Tongue (tissue), 2 donors: ENCODE measurements around the gene GXYLT2. TPM values are rescaled to one million over a fixed set of nuclear protein-coding genes. Genes with fewer than 3 reads are reported as not detected.

ENCODE experiments used
- DNase-seq: peaks from one replicate; pipeline ENCODE4 v3.0.0-alpha.2; 2015
- total RNA-seq: library from RNA; depleted of rRNA; stranded (reverse); fragments of >200 nt; gene quantifications from one replicate; pipeline ENCODE4 v1.2.3, GENCODE V29; 2014

GXYLT2 gene, protein sequence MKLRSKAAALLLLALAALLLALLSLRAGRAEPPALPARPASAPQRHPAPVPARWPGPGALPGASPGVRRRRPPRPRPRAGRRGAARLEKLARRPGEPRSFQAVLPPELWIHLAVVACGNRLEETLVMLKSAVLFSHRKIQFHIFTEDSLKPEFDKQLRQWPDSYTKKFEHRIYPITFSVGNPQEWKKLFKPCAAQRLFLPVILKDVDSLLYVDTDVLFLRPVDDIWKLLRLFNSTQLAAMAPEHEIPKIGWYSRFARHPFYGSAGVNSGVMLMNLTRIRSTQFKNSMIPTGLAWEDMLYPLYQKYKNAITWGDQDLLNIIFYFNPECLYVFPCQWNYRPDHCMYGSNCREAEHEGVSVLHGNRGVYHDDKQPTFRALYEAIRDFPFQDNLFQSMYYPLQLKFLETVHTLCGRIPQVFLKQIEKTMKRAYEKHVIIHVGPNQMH
- total RNA-seq: 47.7 TPM

DNA sequence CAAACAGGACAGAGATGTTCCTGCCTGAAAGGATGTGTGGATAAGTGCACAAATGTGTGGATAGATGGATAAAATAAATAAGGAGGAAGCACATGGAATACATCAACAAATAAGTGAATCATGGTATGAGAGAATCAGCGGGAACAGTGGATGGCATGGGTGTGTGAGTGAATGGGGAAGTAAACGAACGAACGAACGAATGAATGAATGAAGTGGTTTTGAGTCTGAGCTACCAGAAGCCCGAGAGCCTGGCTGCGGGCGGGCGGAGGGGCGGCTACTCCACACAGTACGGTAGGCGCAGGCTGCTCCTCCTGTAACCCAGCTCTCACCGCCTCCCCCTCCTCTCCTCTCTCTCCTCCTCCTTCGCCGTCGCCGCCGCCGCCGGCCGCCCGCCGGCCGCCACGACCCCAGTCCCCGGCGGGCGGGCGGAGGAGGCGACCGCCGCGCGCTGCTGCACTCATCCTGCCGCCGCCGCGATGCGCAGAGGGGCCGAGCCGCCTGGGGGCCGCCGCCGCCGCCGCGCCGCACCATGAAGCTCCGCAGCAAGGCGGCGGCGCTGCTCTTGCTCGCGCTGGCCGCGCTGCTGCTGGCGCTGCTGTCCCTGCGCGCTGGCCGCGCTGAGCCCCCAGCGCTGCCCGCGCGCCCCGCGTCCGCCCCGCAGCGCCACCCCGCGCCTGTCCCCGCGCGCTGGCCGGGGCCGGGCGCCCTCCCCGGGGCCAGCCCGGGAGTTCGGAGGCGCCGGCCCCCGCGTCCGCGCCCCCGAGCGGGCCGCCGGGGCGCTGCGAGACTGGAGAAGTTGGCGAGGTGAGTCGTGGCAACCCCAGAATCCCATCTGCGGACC lies at the start of gene GXYLT2:
Gene GXYLT2, plus strand, starts transcription at position 342 of the 841 bp plus-strand sequence. Its CDS starts 188 bp downstream, at position 530.
- peak; percentile 92 for DNase-seq

DNA sequence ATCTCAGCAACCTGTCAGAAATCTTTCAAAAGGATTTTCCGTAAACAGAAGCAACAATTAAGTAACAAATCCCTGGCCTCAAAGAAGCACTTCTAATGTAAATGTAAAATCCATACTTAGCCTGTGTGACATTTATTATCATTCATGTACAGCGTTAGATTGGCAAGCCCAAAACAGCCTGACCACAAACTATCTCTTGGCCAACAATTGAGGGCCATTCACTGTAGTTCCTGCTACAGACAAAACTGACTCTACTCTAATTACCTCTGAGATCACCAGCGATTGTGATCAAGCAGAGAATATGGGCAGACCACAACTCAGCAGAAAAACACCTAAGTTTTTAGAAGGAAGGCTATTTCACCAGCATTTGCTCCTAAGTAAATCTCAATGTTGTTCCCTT lies 48.8 kb upstream of the GXYLT2 start:
- DNase-seq: no peak

DNA sequence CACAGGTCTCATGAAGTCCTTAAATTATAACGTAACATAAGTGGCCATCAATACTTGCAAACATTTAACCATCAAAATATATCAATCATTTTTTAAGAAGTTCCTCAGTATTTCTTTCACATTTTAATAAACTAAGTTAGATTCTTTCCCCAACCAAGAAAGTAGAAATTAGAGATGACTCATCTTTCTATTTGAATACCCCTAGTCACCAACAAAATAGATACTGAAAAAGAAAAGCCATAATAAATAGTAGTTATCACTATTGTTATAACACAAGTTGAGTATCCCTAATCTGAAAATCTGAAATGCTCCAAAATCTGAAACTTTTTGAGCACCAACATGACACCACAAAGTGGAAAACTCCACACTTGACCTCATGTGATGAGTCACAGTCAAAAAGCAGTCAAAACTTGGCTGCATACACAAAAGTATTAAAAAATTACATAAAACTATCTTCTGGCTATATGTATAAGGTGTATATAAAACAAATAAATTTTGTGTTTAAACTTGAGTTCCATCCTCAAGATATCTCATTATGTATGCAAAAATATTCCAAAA lies 43.3 kb upstream of the GXYLT2 start:
- no peak for DNase-seq

- DNase-seq: no peak
These were observed 41.7 kb upstream of the GXYLT2 start for GRCh38 chr3:72846166-72846565.

GRCh38 chr3:72847282-72847681 lies 40.6 kb upstream of the GXYLT2 start:
- no peak for DNase-seq

- peak; percentile 99 for DNase-seq
These were observed 39.8 kb upstream of the GXYLT2 start, which contains the start of gene SHQ1 for GRCh38 chr3:72847751-72848702. Gene SHQ1 (minus strand): TSS chr3:72848445. CDS start chr3:72848340, 105 bp downstream.

GRCh38 chr3:72848703-72849081 lies 39.2 kb upstream of the GXYLT2 start:
- no peak for DNase-seq

- no peak for DNase-seq
These were observed 32.8 kb upstream of the GXYLT2 start for GRCh38 chr3:72855001-72855400.

DNA sequence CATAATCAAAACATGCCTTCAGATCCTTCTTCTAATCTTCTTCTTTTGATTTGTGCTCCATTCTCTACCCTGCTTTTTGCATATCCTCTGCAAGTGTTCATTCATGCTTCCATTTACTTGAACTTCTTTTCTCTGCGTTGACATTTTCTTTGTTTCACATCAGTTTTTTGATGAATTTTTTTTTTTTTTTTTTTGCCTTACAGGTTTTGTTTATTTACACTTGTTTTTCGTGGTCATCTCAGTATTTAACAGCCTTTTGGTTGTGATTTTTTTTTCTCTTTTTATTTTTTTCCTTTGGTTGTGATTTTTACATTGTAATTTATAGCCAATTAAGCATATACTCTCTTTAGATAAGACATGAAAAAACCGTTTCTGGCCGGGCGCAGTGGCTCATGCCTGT lies 27.8 kb upstream of the GXYLT2 start:
- no peak for DNase-seq

GRCh38 chr3:72860846-72861245 lies 27.0 kb upstream of the GXYLT2 start:
- no peak for DNase-seq

DNA sequence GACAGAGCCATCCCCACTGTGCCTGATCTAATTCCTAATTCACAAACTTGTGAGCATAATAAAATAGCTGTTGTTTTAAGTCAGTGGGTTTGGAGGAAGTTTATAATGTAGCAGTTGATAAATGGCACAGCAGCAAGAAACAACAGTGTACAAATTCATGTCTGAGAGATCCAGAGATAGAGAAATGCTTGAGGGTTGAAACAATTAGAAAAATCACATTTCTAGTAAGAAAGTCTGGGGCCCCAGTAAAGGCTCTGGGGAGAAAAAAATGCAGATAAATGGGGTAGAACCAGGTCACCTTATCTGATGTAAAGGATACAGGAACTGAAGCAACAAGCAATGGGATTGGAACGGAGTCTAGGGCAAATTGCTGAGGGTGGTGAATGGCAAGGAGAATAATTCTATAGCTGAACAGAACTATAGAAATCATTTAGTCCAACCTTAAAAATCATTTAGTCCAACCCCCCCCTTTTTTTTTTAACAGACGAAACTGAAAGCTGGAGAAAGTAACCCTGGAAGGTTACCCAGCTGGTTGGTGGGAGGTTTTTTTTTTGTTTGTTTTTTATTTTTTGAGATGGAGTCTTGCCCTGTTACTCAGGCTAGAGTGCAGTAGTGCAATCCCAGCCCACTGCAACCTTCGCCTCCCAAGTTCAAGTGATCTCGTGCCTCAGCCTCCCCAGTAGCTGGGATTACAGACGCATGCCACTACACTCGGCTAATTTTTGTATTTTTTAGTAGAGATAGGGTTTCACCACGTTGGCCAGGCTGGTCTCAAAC lies 25.3 kb upstream of the GXYLT2 start:
- no peak for DNase-seq

DNA sequence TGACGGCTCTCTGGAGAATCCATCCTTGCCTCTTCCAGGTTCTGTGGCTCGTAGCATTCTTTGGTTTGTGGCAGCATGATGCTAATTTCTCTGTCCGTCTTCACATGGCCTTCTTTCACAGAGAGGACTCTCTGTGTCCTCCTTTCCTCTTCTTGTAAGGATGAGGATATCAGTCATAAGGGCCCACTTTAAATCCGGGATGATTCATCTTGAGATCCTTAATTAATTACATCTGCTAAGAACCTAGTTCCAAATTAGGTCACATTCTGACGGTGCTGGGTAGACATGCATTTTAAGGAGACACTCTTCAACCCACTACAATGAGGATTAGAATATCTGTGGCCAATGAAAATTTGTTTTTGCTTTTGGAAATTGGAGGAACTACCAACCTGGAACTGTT lies 15.7 kb upstream of the GXYLT2 start:
- no peak for DNase-seq

- DNase-seq: peak; percentile 40
These were observed 522 bp upstream of the GXYLT2 start for GRCh38 chr3:72887343-72887704.

DNA sequence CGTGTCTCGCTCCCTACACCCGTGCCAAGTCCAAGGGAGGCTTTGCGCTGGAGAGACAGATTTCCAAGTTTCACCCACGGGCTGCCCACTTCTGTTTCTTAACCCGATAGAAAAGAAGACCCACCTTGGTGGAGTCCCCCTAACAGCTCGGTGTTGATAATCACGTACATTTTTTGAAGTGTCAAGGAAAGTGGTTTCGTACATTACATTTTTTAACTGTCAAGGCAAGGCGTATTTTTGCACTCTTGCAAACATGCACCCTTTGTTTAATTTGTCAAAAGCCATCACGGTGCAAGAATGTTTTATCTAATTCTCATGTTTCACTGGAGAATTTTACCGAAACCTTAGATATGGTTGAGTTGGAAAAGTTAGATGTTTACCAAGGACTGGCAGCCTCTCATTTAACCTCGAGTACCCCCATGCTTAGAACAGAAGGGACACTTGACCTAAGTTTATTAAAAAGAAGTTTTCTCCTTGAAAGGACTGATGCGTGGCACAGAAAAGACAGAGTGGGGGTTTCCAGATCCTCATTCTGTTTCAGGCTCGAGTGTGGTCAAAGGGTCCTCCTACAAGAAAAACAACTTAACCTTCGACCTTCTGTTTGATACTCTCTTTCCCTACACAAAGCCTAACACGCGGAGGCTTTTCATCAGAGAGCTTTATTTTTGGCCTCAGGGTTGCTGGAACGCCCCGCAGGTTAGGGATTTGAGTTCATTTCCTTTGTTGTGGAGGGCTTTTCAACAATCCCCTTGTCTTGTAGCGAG lies 882 bp downstream of the GXYLT2 start:
- DNase-seq: peak; percentile 70

GRCh38 chr3:72889310-72890165 lies 1.7 kb downstream of the GXYLT2 start:
- DNase-seq: peak; percentile 38

GRCh38 chr3:72890166-72890925 lies 2.5 kb downstream of the GXYLT2 start:
- no peak for DNase-seq

- peak; percentile 93 for DNase-seq
These were observed 3.4 kb downstream of the GXYLT2 start for GRCh38 chr3:72891053-72891855.
